HG03025 (cell line): Measurements from ENCODE around the gene SPHKAP.
"Not testable (repeated sequence)": the region's sequence is repeated elsewhere in the genome, so short reads cannot be mapped to it uniquely, and the experiment has no call there.

Experiments
- ATAC-seq: cut with Tn5 transposase; IDR thresholded peaks from one replicate; pipeline ENCODE4 v1.9.1; 2021; ENCODE audit warnings: mild to moderate bottlenecking, moderate library complexity; ENCODE audit not compliant: unreplicated experiment, low FRiP score

The SPHKAP gene

GRCh38 chr2:228039752-228040534 is 141.5 kb downstream of the SPHKAP start:
- no peak for ATAC-seq

GRCh38 chr2:228038967-228039366 is 142.5 kb downstream of the SPHKAP start:
- ATAC-seq, result no peak

GRCh38 chr2:228037915-228038314 is 143.6 kb downstream of the SPHKAP start:
- no peak for ATAC-seq

- no peak for ATAC-seq
Observed at GRCh38 chr2:228023619-228024018, 157.9 kb downstream of the SPHKAP start.

- no peak for ATAC-seq
Observed at GRCh38 chr2:228018311-228018710, 163.2 kb downstream of the SPHKAP start.

- ATAC-seq, result no peak
Observed at GRCh38 chr2:228017784-228018183, 163.7 kb downstream of the SPHKAP start.

- no peak for ATAC-seq
Observed at GRCh38 chr2:228016402-228016801, 165.1 kb downstream of the SPHKAP start.

- ATAC-seq, result no peak
Observed at GRCh38 chr2:228015741-228016140, 165.7 kb downstream of the SPHKAP start.

GRCh38 chr2:227996366-227996765 is 185.1 kb downstream of the SPHKAP start:
- ATAC-seq, result no peak

GRCh38 chr2:227990937-227991336 is 190.6 kb downstream of the SPHKAP start:
- ATAC-seq, result no peak

GRCh38 chr2:227973241-227973640 is 208.2 kb downstream of the SPHKAP start:
- ATAC-seq, result no peak

GRCh38 chr2:227971619-227972230 is 209.8 kb downstream of the SPHKAP start:
- no peak for ATAC-seq

GRCh38 chr2:227960317-227960716 is 221.2 kb downstream of the SPHKAP start:
- ATAC-seq, result no peak

GRCh38 chr2:227942965-227943364 is 238.5 kb downstream of the SPHKAP start:
- ATAC-seq, result no peak

GRCh38 chr2:227942021-227942420 is 239.5 kb downstream of the SPHKAP start:
- ATAC-seq, result no peak

- no peak for ATAC-seq
Observed at GRCh38 chr2:227939271-227940027, 242.0 kb downstream of the SPHKAP start.

GRCh38 chr2:227936249-227936648 is 245.2 kb downstream of the SPHKAP start:
- ATAC-seq, result not testable (repeated sequence)

- no peak for ATAC-seq
Observed at GRCh38 chr2:227933884-227934283, 247.6 kb downstream of the SPHKAP start.

- ATAC-seq, result peak; percentile 33
Observed at GRCh38 chr2:227932403-227932802, 249.1 kb downstream of the SPHKAP start.

- ATAC-seq, result peak; percentile 64
Observed at GRCh38 chr2:227932001-227932400, 249.5 kb downstream of the SPHKAP start.
